GM19025 (cell line): ENCODE data around the gene CNTN2.

Experiments used
- ATAC-seq: cut with Tn5 transposase; IDR thresholded peaks from one replicate; pipeline ENCODE4 v1.9.1; 2021; ENCODE audit warnings: mild to moderate bottlenecking, low read depth, moderate library complexity; ENCODE audit not compliant: unreplicated experiment

Gene CNTN2, protein sequence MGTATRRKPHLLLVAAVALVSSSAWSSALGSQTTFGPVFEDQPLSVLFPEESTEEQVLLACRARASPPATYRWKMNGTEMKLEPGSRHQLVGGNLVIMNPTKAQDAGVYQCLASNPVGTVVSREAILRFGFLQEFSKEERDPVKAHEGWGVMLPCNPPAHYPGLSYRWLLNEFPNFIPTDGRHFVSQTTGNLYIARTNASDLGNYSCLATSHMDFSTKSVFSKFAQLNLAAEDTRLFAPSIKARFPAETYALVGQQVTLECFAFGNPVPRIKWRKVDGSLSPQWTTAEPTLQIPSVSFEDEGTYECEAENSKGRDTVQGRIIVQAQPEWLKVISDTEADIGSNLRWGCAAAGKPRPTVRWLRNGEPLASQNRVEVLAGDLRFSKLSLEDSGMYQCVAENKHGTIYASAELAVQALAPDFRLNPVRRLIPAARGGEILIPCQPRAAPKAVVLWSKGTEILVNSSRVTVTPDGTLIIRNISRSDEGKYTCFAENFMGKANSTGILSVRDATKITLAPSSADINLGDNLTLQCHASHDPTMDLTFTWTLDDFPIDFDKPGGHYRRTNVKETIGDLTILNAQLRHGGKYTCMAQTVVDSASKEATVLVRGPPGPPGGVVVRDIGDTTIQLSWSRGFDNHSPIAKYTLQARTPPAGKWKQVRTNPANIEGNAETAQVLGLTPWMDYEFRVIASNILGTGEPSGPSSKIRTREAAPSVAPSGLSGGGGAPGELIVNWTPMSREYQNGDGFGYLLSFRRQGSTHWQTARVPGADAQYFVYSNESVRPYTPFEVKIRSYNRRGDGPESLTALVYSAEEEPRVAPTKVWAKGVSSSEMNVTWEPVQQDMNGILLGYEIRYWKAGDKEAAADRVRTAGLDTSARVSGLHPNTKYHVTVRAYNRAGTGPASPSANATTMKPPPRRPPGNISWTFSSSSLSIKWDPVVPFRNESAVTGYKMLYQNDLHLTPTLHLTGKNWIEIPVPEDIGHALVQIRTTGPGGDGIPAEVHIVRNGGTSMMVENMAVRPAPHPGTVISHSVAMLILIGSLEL

DNA sequence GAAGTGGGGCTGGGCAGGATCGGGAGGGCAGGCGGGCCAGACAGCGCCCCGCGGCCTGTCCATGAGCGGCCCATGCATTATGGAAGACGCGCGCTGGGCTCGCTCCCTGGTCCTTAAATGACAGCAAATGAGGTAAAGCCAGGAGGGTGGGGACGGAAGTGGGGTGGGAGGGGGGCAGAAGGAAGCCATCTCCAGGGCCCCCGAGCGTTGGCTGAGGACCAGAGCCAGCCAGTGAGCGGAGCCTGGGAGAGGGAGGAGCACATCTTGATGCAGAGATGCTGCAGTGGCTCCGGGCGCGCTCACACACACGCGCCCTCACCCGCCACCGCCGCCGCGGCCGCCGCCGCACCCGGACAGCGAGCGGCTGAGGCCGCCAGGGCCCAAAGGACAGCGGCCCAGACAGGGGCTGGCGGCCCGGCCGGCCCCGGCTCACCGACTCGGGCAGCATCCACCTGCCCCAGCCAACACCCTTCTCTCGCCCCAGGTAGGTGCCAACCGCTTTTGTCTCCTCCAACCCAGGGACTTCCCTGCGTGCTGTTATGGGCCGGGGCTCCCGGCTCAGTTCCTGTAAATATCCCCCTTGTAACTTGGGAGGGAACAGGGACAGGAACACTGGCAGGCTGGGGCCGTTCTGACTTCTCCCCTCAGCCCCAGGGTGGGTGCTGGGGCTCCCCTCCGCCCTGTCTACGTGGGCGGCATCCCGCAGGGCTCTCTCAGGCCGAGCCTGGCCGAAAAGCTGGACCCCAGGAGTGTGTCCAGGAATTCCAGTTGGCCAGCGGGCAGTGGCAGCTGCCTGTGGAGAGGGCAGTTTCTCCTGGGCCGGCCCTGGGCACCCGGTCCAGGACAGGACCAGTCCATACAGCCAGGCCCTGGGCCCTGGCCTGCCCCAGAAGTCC is at the start of gene CNTN2:
TSS of gene CNTN2 (plus strand) at position 302 of the 896 bp plus-strand sequence. CDS start 9,974 bp downstream, outside the sequence.
- no peak for ATAC-seq

DNA sequence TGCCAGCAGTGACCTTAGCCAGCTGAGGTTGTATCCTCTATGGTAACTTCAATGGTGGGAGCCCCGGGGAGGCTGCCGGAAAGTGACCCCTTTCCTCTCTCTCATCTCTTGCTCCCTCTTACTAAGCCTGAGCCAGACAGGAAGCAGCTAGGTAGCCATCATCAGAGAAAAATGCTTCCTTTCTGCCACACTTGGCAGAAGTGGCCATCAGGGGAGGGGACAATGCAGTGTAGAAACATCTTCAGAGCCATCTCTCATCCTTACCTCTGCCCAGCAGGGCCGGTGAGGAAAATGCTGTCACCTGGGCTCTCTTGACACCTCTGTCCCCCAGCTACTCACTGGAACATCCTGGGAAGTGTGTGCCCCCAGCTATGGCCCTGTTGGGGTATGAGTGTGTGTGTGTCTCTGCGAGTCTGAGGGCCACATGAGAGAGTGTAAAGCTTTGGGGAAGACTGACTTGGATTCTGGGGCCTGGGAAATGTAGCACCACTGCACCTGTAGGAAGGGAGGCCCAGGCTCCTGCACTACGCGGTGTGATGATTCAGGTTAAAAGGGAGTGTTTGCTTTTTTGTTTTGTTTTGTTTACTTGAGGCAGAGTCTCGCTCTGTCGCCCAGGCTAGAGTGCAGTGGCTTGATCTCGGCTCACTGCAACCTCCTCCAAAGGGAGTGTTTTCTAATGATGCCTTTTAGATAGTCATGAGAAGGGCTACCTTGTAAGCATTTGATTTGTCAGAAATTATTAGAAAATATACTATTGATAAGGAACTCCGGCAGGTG is 48.7 kb upstream of the CNTN2 start:
- ATAC-seq = no peak

DNA sequence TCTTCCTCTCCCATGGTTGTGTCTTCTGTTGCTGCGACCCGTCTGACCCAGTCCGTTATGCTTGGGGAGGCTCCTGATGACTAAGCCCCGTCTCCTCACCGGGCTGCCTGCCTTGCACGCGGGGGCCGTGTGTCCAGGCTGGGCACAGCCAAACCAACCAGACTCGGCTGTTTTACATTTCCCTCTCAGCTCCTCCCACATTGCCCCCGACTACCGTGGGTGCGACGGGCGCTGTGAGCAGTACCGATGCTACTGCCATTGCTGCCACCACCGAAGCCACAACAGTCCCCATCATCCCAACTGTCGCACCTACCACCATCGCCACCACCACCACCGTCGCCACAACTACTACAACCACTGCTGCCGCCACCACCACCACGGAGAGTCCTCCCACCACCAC is 46.0 kb upstream of the CNTN2 start:
- ATAC-seq = no peak

DNA sequence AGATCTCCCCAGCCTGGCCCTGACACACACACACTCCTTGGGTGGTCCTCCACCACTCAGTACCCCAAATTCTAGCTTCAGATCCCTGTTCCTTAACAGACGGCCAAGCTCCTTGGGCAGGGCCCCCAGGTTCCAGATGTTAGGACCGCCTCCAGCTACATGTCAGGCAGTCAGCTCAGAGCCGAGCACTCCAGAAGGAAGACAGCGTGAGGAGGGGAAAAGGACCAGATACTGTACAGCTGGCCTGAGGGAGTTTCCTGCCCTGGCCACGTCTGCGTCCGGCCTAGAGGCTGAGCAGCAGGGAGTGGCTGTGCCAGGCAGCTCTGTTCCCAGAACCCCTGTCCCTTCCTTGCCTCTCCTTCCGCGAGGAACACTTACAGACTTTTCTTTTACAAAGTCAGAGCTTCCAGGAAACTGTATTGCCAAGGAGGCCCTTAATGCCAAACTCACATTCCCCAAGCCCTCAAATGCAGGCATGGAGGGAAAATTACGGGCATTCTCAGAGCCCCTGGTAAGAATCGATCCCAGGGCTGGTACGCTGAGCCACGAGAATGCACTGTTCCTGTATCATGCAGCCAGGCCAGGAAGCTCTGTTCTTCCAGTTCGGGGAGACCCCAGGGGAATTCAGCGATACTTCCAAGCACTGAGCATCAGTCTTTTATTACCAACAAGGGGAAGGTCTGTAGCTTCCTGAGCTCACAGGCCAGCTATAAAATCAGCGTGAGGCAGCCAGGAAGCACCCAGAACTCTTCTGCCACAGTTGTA is 45.2 kb upstream of the CNTN2 start:
- ATAC-seq = no peak

DNA sequence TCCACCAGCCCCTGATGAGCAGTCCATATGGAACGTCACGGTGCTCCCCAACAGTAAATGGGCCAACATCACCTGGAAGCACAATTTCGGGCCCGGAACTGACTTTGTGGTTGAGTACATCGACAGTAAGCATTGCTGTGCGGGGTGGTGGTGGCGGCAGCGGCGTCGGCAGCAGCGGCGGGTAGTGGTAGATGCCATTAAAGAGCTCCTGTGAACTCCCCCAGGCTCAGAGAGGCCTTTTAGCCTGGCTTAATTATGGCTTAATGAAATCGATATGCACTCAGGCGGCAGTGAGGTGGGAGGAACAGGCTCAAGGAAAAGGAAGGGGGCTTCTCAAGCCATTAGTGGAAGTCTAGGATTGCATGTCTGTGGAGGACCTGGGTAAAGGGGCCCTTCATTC is 41.9 kb upstream of the CNTN2 start:
- no peak for ATAC-seq

DNA sequence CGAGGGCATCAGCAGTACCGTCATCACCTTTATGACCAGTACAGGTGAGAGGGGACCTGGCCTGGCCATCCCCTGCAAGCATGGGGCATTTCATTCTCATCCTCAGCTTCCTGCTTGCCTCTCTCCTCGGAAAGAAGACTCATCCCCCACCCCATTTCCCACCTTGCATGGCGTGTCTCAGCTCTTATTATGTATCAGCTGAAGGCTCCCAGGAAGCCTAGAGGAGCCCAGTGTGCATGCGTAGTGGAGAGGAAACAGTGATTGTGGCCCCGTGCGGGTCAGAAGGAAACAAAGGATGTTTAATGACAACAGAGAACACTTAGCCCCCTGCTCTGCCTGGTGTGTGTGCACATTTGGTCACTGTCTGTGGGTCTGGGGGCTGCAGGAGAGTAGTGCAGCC is 40.3 kb upstream of the CNTN2 start:
- no peak for ATAC-seq

DNA sequence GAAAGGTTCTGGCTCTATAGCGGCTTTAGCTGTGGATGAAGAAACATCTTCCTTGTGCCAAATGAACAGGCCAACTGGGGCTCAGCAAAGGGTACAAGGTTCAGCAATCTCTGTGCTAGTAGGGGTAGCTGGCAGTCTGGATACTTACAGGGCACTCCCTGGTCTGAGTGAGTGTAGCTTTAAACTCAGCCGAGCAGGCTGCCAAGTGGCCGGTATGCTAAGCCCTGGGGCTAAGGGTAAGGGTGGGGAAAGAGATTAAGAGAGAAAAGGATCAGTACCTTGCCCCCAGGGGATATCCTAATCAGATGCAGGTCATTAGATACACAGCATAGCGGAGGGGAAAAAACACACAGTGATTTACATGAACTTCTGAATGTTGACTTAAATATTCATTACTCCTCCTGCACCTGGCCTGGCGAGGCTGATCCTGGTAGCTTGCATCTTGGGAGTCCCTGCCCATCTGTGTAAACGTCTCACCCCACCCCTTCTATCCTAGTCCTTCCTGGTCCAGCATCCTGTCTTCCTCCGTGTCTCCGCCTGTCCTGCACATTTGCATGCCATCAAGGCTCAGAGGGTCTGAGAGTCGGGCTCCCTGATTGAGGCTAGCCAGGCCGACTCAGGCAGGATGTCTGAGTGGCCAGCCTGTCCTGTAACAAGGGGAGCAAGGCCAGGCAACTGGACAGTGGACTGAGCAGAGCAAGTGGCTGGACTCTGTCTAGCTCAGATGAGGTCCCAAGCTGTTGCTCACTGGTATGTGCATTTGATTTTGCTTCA is 39.5 kb upstream of the CNTN2 start:
- ATAC-seq = no peak

DNA sequence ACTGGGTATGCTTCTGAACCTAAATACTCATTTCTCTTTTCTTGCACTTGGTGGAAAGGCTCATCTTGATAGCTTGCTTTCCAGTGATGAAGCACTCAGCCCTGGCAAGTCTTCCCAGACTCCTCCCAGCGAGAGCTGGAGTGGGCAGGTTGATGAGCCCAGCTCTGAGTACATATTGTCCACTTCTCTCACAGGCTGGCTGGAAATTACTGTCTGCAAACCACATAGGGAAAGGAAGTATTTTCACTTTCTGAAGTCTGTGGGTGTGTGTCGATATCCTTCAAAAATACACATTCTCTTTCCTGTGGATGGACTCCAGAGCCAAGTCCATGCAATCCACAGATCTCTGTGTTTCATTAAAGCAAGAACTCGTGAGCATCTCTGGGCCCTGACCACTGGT is 38.7 kb upstream of the CNTN2 start:
- ATAC-seq = no peak

DNA sequence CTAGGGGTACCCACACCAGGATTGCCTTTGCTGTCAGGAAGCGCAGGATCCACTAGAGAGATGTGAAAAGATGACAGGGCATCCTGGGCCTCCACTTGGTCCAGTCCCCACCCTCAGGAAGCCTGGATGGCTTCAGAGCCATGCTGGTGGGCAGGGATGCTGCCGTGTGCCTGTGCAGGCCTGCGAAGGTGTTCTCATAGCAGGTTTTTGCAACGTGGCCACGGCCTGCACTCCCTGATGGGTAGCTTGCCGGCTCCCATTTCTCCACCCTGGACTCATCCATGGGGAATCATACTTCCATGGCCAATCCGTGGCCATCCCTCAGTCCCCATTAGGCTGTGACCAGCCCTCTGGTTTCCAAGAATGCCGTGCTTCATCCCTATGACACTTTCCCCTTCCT is 34.1 kb upstream of the CNTN2 start:
- ATAC-seq = no peak

DNA sequence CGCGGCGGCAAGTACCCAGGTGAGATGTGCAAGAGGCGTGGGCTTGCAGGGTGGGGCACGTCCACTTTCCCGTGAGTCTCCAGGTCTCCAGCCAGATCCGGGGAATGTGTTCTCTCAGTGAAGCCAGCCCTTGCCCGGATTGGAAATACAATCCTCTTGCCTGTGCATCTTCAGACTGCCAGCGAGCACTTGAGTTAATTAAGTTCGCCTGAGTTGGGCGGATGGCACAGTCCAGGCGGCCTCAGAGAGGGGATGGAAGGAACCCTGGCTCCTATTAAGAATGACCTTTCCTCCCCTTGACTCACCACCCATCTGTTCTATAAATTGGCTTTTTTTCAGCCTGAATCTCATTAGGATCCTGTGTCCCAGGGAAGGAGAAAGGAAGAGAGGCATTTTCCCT is 33.3 kb upstream of the CNTN2 start:
- ATAC-seq = no peak

DNA sequence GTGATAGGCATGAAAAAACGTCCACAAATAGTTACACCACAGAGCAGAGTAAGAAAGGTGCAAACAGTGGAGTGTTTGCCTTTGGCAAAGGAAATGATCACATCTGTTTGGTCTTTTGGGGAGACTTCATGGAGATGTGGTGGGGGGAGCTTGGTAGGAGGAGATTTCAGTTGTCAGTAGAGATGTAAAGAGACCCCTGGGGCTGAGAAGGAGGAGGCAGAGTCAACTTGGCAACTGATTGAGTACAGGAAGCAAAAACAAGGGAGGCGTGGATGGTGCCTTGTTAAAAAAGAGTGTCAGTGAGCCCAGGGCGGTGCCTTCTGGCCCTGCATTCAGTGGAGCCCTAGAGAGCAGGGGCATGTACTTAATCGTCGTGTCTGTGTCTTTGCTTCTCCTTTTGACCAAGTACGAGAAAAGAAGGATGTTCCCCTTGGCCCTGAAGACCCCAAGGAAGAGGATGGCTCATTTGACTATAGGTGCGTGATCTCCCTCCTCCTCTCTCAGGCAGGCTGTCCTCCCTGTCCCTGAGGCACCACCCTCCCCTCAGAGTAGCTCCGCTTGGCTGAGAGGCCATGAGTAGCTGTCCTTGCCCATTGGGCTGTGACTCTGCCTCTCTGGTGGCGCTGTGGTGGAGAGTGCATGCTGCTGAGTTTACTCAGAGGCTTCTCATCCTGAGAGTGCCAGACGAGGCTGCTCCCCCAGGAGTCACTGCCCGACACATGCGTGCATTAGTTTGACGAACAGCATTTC is 30.4 kb upstream of the CNTN2 start:
- no peak for ATAC-seq

DNA sequence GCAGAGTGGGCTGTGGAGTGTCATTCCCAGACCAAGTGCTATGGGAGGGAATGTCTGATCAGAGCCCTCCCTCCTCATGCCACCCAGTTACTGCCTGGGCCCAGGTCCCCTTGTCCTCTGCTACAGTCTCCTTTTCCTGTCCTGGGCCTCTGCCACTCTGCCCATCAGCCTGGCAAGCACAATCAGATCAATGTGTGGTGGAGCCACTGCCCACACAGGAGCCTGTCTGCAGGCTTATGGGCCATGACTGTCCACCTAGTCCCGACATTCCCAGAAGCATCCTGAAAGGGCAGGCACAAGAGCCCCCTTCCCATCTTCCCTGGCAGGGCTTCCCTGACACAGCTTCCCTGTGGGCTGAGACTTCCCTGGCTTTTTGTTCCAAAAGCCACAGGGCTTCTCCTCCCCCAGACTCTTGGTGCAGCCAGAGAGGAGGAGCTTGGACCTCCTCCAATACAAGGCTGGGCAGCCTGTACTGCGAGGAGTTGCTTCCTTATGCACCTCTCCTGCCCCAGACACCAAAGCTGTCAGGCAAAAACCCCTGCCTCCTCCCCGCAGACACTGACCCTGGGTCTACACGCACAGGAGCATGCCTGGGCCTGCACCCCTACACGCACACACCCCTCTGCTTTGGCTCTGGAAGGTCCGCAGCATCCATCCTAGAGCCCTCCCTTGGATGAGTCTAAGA is 29.2 kb upstream of the CNTN2 start:
- ATAC-seq = no peak

DNA sequence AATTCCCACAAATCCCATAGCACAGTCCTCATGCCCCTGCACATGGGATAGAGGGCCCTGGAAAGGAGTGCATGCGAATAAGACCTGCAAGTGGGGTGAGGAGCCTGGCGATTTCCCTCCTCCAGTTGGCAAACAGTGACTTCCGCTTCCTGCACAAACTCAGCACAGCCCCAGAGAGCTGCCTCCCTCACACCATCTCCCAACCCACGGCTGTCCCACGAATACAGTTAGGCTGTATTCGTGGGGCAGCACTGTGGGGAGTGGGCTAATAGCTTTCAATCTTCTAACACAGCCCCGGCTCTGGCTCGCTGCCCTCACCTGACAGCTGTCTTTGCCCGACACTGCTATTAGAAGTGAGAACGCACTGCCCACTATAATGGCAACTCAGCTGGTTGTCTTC is 28.2 kb upstream of the CNTN2 start:
- ATAC-seq = no peak

DNA sequence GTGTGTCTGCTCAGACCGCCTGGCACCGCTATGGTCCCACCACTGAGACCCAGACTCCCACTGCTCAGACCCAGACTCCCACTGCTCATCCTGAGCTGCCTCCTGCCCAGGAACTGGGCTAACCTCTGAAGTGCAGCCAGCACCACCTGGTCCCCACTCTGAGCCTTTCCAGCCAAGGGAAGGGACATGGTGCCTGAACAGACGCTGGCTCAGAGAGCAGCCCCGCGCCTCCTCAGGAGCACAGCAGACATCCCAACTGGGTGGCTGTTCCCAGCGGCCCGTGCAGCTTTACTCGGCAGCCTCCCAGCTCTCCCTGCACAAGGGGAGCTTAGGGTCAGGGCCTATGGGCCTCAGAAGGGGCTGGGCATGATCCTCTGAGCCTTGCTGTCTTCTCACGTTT is 27.8 kb upstream of the CNTN2 start:
- no peak for ATAC-seq

DNA sequence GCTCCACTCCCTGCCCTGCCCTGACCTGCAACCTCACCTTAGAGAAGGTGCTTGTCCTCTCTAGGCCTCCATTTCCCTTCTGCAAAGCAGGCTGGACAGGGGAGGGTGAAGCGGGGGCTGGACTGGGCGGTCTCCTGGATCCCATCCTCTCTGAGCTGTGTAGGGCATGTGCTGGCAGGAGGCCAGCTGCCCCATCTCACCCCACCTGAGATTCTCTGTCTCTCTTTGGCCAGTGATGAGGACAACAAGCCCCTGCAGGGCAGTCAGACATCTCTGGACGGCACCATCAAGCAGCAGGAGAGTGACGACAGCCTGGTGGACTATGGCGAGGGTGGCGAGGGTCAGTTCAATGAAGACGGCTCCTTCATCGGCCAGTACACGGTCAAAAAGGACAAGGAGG is 26.9 kb upstream of the CNTN2 start:
- no peak for ATAC-seq

DNA sequence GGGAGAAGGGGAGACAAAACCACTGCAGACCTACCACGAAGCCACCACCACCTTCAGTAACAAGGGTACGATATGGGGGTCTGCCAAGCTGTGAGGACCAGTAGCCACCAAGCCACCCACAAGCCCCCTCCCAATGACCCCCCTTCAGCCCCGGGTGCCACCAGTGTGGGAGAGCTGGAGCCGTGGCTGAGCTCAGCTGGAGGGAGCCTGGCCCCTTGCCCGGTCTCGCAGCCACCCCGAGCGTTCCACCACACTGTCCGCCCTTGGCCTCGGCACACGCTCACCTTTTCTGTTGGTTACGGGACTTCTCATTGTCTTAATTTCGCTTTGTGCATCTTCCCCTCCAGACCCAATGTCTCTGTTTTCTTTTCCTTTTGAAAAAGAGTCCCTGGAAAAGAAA is 26.4 kb upstream of the CNTN2 start:
- no peak for ATAC-seq

DNA sequence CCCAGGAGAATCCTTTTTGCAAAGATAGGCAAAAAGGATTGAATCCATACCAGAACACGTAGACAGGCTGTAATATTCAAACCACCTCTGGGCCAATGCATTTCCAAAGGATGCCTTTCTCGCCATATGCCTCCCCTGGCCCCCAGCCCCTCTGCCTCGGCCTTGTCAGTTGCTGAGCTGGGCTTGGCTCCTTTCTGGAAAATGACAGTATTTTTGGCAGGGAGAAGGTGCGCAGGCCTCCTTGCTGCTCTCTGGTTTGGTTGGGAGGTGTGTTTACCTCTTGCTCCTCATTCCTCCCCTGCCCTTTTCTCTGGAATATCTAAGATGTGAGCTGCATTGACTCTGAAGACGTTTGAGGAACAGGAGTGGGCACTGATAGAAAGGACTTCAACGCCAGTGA is 26.0 kb upstream of the CNTN2 start:
- ATAC-seq = no peak
